HT1080 (cell line): ENCODE results near the gene BMP8A. TPM values are rescaled to one million over a fixed set of nuclear protein-coding genes. Genes with fewer than 3 reads are reported as not detected.
A peak's percentile ranks its signal among the peaks of the same experiment; 100 is the strongest.
"Not testable (repeated sequence)": the region's sequence is repeated elsewhere in the genome, so short reads cannot be mapped to it uniquely, and the experiment has no call there.

Source experiments
- DNase-seq: peaks from one replicate; pipeline ENCODE4 v3.0.0-alpha.2; 2015; ENCODE audit warnings: low read depth
- total RNA-seq: library from RNA; depleted of rRNA; stranded (reverse); fragments of >200 nt; shearing (Covaris generic); gene quantifications from 2 replicates; pipeline ENCODE4 v1.2.3, GENCODE V29; 2014

BMP8A gene
- total RNA-seq, 1 experiment from 2014 or later, result not detected

DNA sequence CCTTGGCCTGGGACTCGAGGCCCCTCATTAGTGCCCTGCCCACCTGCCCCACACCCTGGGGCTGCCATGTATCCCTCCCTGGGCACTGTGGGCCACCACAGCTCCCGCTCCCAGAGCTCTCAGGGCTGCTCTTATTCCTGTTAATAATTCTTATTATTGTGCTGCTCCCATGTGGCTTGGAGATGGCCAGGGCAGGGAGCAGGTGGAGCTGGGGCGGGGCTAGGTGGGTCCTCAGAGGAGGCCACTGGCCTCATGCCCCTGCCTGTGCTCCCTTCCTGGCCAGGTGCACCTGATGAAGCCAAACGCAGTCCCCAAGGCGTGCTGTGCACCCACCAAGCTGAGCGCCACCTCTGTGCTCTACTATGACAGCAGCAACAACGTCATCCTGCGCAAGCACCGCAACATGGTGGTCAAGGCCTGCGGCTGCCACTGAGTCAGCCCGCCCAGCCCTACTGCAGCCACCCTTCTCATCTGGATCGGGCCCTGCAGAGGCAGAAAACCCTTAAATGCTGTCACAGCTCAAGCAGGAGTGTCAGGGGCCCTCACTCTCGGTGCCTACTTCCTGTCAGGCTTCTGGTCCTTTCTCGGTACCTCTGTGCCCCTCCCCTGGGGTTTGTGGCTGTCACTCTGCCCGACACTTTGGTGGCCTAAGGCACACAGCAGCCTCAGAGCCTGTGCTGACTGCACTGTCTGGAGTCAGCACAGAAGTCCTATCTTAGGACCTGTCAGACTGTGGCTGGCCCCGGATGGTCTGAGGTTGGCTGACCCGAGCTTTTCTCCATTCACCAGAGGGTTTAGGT is 34.1 kb downstream of the BMP8A start:
- DNase-seq, result no peak

DNA sequence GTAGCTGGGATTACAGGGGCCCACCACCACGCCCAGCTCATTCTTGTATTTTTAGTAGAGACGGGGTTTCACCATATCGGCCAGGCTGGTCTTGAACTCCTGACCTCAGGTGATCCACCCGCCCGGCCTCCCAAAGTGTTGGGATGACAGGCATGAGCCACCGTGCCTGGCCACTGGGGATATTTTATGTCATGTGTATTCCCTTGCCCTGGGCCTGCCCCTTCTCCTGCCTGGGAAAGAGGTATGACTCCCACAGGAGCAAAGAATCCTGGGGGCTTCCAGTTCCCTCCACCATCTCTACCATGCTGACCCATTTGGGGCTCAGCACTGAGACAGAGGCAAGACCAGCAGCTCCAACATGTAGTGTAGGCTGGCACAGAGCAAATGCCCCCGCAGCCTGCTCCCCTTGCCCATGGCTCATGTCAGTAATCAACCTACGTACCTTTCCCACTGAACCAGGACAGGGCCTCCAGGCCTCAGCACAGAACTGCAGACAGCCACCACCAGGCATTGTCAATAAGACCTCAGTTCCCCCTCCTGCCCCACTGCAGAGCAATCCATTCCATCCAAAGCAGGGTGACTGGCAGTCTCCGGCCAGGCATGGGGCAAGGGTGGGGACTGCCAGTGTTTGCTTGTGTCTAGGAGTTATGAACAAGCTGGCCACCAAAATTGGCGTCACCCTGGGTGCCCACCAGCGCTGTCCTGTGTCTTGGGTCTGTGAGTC is 35.2 kb downstream of the BMP8A start:
- no peak for DNase-seq

- DNase-seq, result not testable (repeated sequence)
Measured at GRCh38 chr1:39527190-39527579, 35.7 kb downstream of the BMP8A start.

DNA sequence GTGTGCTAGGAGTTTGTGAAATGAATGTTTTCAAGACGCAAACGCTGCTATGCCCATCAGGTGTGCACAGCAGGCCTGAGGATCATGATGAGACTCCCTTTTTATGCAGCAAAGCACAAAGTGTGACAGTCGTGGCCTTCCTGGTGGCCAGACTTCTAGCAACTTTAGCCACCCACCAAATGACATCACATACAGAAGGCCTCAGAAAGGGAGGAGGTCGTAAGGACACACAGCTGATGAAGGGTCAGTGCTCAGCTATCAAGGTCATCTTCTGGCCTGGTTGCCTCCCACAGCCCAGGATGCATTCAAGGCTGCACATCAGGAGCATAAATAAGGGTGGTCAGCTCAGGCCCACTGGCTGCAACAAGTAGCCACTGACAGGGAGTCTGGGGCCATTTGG is 36.6 kb downstream of the BMP8A start:
- DNase-seq, result no peak

DNA sequence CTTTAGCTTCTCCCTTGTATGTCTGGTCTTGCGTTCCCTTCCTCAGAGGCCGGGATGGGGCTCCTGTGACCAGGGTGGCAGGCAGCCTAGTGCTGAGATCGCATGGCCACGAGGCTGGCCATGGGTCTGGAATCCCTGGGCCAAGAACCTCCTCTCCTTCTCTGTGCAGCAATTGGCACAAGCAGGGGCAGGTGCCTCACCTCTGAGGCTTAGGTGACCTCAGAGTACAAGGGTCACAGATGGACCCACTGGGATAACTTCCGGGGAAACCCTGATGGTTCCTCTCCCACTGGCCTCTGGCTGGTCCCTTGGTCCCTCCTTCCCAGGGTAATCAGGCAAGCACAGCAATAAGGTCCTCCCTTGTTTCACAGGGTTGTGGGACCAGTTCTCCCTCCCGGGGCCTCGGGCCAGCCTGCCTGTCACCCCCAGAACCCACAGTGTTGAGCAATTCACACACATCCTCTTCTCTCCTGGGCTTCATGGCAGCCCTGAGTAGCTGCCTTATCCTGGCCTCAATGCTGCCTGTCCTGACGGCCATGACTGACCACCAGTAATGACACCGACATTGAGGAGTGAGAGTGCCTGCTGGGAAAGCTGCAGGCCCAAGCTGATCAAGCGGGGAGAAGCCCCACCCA is 38.6 kb downstream of the BMP8A start:
- no peak for DNase-seq

- DNase-seq, result no peak
Measured at GRCh38 chr1:39531526-39531925, 40.1 kb downstream of the BMP8A start.

- no peak for DNase-seq
Measured at GRCh38 chr1:39533442-39533841, 42.0 kb downstream of the BMP8A start.

GRCh38 chr1:39538531-39539251 is 47.3 kb downstream of the BMP8A start:
- no peak for DNase-seq

DNA sequence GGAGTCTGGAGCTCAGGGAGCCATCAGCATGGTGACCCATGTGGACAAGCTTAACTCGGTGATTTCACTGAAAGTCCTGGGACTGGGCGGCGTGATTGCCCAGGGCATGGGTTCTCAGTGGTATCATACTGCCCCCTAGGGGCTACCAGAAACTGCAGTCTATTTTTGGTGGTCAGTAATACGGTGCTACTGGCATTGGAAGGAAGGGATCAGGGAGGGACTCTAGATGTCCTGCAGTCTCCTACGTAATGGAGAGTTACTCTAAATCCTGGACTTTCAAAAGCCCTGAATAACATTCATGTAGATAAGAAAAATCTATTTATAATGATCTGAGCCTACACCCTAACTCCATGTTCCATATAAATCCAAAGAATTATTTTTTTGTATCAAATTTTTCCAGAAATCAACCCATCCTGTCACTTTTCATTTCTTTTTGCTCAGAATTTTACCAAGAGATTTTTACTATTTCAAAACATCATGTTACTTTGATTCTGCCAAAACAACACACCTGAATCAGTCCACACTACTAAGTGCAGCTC is 47.9 kb downstream of the BMP8A start:
- DNase-seq, result peak; percentile 70

- DNase-seq, result no peak
Measured at GRCh38 chr1:39540504-39541031, 49.1 kb downstream of the BMP8A start.

- DNase-seq, result no peak
Measured at GRCh38 chr1:39542924-39543323, 51.5 kb downstream of the BMP8A start.

DNA sequence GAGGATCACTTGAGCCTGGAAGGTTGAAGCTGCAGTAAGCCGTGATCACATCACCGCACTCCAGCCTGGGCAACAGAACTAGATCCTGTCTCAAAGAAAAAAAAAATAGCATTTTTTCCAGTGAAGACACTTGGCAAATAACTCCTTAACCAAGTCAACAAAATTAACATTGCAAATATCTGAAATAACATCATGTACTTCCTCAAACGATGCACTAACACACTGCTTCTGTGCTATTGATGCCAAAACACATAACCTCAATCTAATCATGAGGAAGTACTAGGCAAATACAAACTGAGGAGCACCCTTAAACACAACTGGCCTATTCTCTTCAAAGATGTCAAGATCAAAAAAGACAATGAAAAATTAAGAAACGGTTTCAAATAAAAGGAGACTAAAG is 52.9 kb downstream of the BMP8A start:
- no peak for DNase-seq

DNA sequence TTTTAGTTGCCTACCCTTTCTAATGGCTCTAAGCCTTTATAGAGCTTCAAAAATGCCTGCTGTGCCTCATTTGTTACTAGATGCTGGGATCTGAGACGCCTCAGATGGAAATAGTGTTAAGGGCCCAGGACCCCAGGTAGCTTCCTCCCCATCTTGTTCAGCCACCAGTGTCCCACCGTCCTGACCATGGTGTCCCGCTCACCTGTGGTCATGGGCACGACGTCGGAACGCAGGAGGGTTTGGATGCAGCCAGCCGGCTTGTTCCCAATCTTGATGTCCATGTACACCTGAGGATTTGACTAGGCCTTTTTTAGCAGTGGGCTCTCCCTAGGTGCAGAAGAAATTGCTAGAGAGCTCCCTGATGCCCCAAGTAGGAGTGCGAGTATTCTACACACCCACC is 54.1 kb downstream of the BMP8A start:
- no peak for DNase-seq

DNA sequence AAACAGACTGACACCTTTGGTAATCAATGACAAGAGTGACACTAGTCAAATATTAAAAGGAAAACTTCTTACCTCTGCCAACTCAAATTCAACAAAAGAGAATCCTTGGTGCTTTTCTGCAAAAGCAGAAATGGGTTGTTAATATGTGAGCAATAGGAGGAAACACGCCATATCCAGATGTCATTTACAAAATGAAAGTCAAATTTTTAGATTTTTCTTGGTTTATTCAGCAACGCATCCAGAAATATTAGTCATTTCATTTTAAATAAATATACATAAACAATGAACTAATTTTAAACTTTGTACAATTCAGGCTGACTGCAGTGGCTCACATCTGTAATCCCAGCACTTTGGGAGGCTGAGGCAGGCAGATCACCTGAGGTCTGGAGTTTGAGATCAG is 62.8 kb downstream of the BMP8A start:
- no peak for DNase-seq

- DNase-seq, result no peak
Measured at GRCh38 chr1:39561279-39561678, 69.8 kb downstream of the BMP8A start.

- no peak for DNase-seq
Measured at GRCh38 chr1:39562886-39563285, 71.5 kb downstream of the BMP8A start.

- no peak for DNase-seq
Measured at GRCh38 chr1:39563669-39564068, 72.2 kb downstream of the BMP8A start.

DNA sequence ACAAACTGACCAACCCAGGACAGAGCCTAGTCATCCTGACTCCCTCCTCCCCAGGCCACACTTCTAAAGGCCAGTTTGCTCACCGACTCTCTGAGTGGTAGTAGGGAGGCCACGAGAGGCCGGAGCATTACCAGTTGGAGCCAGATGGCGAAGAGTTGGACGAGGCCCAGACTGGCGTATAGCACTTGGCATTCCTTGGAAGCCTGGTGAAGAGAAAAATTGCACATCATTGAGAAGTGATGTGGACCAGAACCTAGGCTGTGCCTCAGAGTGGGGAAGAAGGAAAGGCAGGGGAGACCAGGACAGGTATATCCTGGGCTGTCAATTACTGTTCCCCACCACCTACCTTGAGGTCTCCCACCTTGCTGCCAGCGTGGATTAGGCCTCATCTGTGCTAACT is 72.9 kb downstream of the BMP8A start:
- DNase-seq, result no peak

DNA sequence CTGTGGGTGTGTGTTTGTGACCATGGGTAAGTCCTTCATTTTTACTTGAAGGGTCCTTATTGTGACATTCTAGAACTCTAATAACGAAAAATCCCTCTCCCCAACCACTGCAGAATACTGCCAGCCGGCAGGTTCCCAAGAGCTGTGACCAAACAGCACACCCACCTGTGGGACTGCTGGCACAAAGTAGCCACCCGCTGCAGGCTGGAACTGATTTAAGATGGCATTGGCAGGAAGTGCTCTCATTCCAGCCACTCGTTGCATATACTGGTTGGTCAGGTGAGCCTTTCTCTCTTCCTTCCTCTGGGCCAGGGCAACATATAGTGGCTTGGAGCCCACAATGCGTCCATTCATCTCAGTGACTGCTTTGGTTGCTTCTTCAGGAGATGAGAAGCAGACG is 73.5 kb downstream of the BMP8A start:
- no peak for DNase-seq

DNA sequence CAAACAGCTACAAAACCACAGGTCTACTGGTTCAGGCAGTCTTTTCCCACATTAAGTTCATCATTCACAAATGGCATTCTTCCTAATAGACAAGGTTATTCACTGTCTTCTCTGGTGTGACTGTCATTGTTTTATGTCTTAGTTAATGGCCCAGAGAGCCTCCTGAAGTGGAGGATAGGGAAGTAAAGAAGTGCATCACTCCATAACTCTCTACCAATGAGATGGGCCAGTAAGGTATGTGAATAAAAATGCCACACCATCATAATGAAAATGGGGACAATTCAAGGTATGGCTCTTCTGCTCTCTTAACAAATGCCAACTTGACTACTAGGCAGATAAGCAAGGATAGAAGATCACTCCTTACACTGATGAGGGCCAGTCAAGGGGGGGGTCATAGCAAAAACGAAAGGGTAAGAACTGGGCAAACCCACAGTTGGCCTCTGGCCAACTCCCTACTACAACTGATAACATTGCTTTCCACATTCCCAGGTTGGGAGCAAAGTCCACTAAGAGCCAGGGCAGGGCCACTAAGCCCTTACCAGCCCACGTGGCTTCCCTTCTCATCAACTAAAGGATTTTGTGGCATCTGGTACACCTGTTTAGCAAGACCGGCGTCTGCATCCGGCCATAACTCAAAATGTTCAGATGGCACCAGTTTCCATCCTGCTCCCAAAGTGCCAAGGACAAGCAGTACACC is 75.2 kb downstream of the BMP8A start:
- DNase-seq, result no peak

DNA sequence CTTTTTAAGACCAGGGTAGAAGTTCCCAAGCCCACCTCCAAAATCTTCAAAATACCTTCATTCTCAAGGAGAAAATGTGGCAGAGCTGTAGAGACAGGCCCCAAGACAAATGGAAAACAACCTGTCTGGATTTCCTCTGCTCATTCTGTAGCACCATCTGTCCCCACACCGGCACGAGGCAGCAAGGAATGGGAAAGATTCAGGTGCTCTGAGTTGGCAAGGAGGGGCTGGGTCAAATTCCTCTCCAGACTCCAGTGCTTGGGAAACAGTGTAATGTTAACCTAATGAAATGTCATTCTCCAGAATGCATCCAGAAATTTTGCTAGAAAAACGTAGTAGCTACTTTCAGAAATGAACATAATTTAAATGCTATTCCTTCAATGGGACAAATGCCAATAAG is 75.9 kb downstream of the BMP8A start:
- DNase-seq, result no peak
